ENCODE results near the gene BMPR1A.

Gene BMPR1A

DNA sequence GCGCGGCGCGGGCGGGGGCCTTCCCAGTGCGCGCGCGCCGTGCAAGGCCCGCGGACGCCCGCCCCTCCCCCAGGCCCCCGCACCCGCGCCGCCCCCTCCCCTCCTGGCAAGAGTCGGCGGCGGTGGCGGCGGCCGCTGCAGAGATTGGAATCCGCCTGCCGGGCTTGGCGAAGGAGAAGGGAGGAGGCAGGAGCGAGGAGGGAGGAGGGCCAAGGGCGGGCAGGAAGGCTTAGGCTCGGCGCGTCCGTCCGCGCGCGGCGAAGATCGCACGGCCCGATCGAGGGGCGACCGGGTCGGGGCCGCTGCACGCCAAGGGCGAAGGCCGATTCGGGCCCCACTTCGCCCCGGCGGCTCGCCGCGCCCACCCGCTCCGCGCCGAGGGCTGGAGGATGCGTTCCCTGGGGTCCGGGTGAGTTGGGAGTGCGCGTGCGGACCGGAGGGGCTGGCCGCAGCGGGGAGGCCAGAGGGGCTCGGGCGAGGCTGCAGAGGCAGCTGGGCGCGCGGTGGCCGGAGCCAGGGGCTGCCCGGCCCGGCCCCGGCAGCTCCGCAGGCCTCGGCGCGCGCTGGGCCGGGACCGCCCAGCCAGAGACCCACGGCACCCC lies at the start of gene BMPR1A:
BMPR1A (plus strand) TSS at position 109 of the 602 bp plus-strand sequence. CDS start 119,400 bp downstream, outside the sequence.
- no peak for DNase-seq (ENCODE audit: low read depth)

DNA sequence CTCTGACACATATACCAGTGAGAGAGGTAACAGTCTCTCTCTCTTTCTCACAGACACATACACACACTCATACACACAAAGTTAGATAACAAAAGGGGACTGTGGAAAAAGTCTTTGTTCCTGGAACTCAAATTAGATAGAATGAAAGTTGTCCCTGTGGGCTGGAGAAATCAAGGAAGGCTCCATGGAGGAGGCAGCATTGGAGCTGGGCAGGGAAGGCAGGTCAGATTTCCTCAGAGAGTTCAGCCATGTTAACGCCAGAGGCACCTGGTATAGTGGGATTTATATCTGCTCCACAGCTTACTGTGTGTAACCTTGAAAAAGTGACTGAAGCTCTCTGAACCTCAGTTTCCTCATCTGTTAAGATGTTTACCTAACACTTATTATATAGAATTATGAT lies 49.4 kb upstream of the BMPR1A start:
- DNase-seq (ENCODE audit: low read depth) = no peak

DNA sequence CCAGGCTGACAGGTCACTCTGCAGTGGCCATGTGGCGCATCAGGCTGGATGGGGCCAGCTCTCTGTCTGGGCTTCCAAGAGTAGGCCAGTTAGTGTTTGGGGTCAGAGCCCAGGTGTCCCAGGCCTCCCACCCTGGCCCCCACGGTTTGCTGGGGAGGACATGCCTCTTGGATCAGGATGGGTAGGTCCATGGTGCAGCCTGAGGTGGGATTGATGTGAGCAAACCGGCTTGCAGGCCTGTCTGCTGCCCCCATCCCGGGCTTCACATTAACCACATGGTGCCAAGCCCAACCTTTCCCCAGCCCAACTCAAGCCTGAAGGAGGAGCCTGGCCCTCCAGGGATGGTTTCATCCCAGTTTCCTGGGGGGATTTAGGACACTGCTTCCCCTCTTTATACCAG lies 48.9 kb upstream of the BMPR1A start:
- DNase-seq (ENCODE audit: low read depth) = no peak

DNA sequence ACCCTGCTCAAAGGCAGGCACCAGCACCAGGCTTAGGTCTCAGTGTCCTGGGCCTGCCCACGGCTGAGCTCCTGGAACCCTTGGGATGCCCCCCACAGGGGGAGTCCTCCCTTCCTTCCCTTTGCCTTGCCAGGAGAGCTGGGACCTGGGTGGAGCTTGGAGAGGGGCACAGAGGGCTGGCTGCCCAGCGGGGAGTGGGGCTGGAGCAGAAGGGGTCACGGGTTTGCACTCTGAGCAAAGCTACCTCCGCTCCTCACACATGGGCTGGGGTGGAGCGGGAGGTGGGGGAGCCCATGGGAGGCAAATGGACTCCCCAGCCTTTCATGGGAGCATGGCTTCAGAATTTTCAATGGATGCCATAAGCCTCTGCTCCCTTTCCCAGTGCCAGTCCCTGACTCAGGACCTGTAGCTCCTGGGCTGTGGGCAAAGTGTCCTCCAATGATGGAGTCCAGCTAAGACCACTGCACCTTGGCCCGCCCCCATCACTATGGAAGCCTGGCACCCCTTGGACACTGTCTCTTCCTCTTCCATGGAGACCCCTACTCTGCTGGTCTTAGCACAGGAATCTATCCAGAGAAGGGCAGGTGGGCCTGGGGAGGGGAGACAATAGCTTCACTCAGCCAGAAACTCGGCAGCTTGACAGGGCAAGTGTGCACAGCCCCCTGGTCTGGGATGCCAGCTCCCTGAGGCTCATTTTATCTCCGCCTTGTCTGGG lies 48.2 kb upstream of the BMPR1A start:
- no peak for DNase-seq (ENCODE audit: low read depth)

DNA sequence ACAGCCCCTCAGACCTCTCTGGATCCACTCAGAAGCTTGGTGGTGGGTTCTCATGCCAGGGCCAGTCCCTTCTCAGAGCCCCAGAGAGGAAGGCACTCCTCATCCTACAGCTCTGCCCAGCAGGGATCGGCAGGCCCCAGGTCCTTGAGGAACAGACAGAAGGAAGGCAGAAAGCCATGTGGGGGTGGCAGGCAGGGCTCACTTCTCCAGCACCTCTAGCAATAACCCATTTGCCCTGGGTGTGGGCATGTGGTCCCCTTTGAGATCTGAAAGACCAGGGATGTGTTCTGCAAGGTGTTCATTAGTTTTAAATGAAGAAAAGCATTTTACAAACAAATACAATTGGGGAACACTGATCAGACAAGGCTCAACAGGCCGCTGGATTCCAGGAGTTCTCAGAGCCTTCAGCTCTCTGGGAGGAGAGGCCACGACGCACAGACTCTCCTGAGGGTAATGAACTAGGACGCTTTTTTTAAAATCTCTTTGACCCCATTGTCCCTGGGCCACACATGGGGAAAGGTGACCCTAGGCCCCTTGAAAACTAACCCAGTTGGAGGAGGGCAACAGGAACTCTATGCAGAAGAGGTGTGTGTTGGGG lies 47.5 kb upstream of the BMPR1A start:
- no peak for DNase-seq (ENCODE audit: low read depth)

DNA sequence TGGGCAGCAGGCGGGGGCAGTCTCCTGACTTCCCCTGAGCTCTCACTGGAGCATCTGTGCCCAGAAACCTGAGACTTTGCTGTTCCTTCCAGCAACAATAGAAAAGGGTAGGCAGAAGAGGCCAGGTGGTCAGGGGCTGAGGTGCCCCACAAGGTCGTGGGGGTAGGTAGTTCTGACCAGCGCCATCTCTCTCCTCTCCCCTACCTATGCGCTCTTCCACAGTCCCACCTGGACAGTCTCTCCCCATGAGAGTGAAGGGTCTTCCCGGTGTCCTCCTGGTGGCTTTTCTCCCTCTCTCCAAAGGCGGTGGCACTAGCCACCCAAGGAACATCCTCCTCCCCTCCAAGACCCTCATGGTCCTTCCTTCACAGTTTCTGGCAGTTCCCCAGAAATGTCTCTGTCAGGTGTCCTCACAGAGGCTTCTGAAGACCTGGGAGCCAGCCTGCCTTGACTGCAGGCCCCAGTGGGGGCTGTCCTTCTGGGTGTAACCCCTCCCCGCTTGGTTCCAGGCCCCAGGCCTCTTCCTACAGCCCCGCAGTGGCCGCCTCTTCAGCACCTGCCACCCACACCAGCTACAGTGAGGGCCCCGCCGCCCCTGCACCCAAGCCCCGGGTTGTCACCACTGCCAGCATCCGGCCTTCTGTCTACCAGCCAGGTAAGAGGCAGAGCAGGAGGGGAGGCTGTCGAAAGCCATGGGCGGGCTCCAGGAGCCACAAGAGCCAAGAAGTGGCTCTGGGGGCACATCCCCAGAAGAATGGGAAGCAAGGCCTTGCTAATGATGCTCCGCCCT lies 46.8 kb upstream of the BMPR1A start:
- DNase-seq (ENCODE audit: low read depth) = no peak

DNA sequence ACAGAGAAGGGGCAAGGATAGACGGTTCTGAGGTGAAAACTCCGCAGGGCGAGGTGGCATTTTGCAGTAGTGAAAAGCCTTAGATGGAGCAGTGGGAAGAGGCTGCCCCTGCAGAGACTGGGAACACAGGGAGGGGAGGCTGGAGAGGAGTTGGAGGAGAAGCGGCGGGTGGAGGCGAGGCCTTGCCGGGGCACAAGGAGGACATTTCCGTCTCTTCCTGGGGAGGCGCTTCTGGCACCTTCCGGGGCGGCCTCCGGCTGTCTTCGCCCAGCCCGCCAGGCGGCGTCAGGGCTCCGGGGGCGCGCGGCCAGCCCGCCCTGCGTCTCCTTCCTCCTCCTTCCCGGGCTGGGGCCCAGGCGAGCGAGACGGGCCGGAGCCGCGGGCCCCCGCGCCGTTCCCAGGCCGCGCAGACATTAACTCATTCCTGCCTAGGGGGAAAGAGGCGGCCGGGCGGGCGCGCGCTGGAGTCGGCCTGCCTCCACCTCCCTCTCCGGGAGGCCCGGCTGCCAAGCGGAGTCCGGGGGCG lies 45.4 kb upstream of the BMPR1A start:
- peak; percentile 37 for DNase-seq (ENCODE audit: low read depth)

DNA sequence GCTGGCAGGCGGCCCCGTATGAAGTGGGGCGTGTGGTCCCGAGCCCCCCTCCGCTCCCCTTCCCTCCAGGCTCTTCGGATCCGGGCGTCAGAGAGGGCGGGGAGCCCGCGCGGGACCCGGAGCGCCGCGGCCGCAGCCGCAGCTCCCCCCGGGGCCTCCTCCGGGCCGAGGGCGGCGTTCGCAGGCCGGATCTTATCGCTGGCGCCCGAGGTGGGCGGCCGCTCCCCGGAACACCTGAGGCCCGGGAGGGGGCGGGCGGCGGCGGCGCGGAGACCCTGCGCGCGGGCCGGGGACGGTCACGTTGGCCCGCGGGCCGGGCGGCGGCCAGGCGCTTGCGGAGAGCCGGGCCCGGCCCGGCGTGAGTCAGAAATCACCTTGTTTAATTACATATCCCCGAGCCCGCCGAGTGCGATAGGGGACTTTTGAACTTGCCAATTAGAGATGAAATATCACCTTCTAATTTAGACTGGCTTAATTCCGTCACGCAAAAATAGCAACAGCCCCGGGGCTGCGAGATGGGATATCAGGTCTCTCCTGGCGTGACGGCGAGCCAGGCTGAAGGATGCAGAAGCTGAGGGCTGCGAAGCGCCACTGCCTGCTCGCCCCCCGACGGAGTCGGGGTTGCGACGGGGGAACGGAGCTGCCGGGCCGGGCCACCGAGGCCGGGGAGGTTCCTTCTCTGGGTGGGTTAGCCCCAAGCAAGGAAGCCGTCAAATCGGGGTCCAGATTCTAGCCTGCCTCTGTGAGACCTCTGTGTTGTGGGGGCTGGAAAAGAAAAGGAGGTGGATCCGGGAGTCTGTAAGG lies 44.7 kb upstream of the BMPR1A start:
- no peak for DNase-seq (ENCODE audit: low read depth)

DNA sequence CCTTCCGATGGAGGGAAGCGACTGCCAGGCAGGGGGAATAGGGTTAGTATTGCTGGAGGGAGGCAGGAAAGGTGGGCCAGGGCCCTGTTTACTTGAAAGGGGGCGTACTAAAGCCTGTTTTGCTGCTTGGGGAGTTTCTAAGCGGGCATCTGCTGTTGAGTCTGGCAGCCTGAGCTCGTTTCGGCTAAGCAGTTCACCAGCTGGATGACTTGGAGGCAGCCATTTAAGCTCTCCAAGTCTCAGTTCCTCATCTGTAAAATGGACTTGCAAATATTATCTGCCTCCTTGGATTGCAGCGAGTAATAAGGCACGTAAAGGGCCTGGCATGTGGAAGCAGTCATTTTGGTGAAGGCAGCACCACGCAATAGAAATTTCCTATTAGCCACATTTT lies 44.1 kb upstream of the BMPR1A start:
- DNase-seq (ENCODE audit: low read depth) = no peak

DNA sequence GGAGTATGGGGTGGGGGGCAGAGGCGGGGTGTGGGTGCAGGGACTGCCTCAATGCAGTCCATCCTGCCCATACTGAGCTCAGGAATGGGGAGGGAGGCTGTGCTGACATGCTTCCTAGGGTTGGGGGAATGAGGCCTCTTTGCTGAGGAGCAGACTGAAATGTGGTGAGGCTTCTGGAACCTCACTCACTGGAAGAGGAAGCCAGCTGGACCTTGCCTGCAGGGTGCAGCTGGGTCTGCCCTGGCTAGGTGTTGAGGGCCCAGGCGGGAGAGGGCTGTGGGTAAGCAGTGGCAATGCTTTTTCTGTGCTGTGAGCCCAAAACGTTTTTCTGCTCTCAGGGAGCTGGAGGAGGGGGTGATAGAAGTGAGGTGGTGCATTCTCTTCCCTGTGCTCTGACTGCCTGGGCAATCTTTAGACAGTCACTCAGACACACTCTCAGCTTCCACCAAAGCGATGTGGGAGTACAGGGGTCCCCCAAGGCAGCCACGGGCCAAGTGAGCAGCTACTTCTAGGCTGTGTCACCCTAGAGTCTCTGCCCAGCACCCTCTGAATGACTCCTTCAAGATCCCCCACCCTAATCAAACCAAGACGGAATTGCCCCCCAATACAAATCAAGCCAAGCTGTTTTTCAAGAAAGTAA lies 41.1 kb upstream of the BMPR1A start:
- no peak for DNase-seq (ENCODE audit: low read depth)

DNA sequence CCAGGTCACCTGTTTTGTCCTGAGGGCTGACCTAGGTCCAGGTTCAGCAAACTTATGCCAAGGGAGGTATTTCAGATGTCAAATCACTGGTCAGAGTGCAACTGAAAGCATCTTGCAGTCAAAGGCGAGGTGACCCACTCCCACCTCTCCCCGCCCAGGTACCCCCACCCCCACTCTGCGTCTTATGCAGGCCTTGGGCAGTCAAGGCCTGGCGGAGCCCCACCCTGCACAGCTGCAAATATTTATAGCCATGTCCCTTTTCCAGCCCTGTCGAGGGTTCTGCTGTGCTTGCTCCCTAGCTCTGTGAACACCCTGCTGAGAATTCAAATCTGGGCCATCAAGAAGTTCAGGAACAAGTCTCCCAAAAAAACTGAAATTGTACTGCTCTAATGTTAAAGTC lies 40.6 kb upstream of the BMPR1A start:
- no peak for DNase-seq (ENCODE audit: low read depth)

DNA sequence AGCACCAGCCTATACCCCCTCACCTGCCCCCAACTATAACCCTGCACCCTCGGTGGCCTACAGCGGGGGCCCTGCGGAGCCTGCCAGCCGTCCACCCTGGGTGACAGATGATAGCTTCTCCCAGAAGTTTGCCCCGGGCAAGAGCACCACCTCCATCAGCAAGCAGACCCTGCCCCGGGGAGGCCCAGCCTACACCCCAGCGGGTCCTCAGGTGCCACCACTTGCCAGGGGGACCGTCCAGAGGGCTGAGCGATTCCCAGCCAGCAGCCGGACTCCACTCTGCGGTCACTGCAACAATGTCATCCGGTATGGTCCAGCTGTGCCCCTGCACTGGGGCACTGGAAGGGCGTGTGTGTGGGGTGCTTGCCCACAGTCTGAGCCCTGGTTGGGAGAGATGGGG lies 40.0 kb upstream of the BMPR1A start:
- no peak for DNase-seq (ENCODE audit: low read depth)

DNA sequence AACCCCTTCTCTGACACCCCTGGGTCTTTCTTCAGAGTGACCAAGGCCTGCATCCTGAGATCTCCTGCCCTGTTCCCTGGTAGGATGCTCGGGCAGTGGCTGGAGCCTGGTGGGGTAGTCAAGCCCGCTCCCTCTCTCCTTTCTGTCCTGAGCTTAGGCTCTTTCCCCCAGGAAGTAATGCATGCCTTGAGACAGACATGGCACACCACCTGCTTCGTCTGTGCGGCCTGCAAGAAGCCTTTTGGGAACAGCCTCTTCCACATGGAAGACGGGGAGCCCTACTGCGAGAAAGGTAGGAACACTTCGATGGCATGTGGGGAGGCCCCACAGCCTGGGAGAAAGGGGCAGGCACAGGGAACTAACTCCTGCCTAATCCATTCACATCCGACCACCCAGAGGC lies 37.9 kb upstream of the BMPR1A start:
- DNase-seq (ENCODE audit: low read depth) = no peak

DNA sequence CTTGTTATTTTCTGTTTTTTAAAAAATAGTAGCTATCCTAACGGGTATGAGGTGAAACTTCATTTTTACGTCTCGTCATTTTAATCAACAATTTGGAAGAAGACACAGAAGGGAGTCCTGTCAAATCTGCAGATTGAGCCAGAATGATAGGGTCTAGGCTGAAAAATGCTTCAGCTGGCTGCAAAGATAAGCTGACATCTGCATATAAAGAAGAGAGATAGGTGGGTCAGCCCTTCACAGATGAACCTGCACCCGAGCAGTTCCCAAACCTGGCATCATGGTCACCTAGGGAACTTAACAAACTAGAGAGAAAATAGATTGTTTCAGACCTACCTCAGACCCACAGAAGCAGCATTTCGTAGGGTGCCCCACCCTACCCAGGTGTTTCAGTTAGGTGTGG lies 35.2 kb upstream of the BMPR1A start:
- no peak for DNase-seq (ENCODE audit: low read depth)

DNA sequence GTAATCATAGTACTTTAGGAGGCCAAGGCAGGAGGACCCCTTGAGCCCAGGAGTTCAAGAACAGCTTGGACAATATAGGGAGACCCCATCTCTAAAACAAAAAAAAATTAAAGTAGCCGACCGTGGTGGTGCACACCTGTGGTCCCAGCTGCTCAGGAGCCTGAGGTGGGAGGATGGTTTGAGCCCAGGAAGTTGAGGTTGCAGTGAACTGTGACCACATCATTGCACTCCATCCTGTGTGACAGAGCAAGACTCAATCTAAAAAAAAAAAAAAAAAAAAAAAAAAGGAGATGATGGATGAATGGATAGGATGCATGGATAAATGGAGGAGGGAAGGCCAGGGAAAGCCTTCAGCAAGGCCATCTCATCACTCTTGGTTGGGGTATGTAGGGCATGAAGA lies 33.4 kb upstream of the BMPR1A start:
- no peak for DNase-seq (ENCODE audit: low read depth)

DNA sequence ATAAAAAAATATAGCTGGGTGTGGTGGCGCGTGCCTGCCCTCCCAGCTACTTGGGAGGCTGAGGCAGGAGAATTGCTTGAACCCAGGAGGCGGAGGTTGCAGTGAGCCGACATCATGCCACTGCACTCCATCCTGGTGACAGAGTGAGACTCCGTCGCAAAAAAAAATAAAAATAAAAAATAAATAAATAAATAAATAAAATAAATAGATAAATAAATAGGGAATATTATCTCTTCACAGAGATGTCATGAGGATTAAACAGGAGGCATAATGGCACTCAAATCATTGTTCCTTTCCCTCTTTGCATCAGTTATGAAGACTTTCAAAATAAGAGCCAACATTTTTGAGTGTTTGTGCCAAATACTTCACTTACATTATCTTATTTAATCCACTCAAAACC lies 32.0 kb upstream of the BMPR1A start:
- no peak for DNase-seq (ENCODE audit: low read depth)

DNA sequence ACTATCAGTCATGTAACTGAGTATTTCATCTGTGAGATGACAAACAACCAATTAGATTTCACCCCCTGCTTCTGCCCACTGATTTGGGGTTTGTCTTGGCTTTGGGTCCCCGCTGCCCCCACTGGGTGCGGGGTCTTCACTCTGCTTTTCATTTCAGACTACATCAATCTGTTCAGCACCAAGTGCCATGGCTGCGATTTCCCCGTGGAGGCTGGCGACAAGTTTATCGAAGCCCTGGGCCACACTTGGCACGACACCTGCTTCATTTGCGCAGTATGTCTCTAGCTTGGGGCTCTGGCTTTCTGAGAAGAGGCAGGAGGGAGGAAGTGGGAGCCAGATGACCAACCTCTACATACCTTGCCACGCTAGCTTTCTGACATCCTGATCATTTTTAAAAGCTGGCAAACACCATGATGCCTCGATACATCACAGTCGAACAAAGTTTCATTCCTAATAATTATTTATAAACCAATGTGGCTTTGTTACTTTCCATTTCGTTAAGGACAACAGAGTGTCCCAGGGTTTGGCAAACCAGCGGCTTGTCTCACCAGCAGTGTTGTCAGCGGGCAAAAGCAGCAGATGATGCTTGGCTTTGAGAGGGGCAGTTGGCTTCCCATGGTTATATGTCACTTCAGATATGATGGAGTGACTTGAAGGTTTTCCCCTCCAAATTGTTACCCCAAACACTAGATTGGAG lies 30.3 kb upstream of the BMPR1A start:
- DNase-seq (ENCODE audit: low read depth) = no peak

DNA sequence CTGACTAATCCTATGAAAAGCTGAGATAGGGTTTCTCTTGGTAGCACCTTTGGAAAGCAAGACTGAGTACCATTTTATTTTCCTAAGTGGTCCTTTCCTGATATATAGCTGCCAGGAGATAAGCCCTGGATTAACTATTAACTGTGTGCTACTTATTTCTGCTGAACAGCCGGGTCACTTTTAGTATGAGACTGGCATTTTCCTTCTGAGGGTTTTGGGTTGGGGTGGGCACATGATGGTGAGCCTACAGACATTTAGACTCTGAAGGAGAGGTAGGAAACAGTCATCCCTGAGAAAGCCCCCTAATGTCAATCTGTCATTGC lies 29.8 kb upstream of the BMPR1A start:
- no peak for DNase-seq (ENCODE audit: low read depth)

DNA sequence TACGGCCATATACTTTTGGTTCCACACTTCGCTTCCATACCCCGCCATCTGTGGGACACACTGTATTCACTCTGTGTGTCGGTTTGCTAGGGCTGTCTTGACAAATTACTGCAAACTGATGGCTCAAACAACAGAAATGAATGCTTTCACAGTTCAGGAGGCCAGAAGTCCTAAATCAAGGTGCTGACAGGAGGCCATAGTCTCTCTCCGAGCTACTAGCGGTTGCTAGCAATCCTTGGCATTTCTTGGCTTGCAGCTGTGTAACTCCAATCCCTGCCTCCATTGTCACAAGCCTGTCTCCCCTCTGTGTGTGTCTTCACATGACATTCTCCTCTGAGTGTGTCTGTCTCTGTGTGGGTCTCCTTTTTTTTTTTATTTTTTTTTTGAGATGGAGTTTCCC lies 28.9 kb upstream of the BMPR1A start:
- DNase-seq (ENCODE audit: low read depth) = no peak

DNA sequence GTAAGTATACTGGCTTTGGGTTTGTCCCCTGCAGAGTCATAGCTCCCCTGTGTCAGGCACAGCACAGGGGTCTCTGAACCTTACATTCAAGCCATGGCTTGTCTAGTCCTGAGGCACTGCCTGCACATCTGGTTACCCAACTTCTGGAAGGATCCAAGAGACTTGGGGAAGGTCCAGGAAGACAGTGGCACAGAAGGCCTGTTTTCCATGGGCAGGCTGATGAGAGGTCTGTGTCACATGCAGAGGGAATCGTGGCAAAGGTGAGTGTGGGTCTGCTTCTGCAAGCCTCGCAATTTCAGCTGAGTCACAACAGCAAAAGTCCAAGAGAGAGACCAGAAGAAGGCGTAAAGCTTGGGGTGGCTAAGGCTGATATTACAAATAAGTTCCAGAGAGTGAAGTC lies 28.4 kb upstream of the BMPR1A start:
- DNase-seq (ENCODE audit: low read depth) = no peak

DNA sequence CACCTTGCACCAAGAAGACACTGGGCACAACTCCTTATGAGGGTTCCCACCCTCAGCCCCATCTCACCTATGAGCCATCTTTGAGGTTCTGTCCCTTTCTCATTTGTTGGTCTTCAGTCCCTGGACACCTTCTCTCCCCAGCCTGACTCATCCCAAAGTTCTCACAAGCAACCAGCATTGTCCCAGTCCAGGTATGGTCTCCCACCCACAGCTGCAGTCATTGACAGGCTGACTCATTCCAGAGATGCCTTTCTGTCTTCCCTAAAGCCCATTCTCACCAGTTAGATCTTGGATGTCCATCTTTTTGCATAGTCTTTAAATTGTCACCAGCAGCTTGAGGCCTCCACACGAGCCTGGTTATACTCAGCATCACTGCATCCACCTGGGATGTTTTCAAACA lies 26.7 kb upstream of the BMPR1A start:
- no peak for DNase-seq (ENCODE audit: low read depth)
